Measurements from ENCODE around the gene HMG20B. TPM values are rescaled to one million over a fixed set of nuclear protein-coding genes. Genes with fewer than 3 reads are reported as not detected.
A peak's percentile ranks its signal among the peaks of the same experiment; 100 is the strongest.

HMG20B gene
- total RNA-seq, 1 experiment from 2014 or later = 121 TPM

- Mint-ChIP-seq H3K27me3 (ENCODE audit: low read depth) (peaks cover 18% of the 10 kb centered on the region), H3K27ac (peak overlapping the region; percentile 85), H3K4me3 (peak overlapping the region; percentile 72), H3K9me3 (no peaks in the 10 kb centered on the region), H3K36me3 (peaks cover 8% of the 10 kb centered on the region), H3K4me1 (peaks cover 21% of the 10 kb centered on the region)
- POLR2A ChIA-PET = interaction anchor here (0.8 to 3.3 kb wide), 7 partner anchors 10 to 146 kb away, joined by 3 to 12 read pairs (median 4); partner anchors contain the start of gene GIPC3
- CTCF ChIA-PET = interaction anchor here (0.6 to 6.5 kb wide), 35 partner anchors 9 to 305 kb away, joined by 3 to 115 read pairs (median 4); partner anchors contain the start of genes FZR1, GIPC3, MFSD12 and MRPL54
- DNase-seq (ENCODE audit: low spot score) = no peak
- ATAC-seq = no peak
- TF ChIP-seq, protein P1, sequence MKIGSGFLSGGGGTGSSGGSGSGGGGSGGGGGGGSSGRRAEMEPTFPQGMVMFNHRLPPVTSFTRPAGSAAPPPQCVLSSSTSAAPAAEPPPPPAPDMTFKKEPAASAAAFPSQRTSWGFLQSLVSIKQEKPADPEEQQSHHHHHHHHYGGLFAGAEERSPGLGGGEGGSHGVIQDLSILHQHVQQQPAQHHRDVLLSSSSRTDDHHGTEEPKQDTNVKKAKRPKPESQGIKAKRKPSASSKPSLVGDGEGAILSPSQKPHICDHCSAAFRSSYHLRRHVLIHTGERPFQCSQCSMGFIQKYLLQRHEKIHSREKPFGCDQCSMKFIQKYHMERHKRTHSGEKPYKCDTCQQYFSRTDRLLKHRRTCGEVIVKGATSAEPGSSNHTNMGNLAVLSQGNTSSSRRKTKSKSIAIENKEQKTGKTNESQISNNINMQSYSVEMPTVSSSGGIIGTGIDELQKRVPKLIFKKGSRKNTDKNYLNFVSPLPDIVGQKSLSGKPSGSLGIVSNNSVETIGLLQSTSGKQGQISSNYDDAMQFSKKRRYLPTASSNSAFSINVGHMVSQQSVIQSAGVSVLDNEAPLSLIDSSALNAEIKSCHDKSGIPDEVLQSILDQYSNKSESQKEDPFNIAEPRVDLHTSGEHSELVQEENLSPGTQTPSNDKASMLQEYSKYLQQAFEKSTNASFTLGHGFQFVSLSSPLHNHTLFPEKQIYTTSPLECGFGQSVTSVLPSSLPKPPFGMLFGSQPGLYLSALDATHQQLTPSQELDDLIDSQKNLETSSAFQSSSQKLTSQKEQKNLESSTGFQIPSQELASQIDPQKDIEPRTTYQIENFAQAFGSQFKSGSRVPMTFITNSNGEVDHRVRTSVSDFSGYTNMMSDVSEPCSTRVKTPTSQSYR (CRISPR knock-in tag; IDR thresholded peaks at IDR 0.05) = no peak
- TF ChIP-seq ZNF219 (CRISPR knock-in tag; IDR thresholded peaks at IDR 0.05; ENCODE audit: borderline replicate concordance) = no peak
Observed at GRCh38 chr19:3575949-3576673, 3.4 kb downstream of the HMG20B start.

GRCh38 chr19:3576696-3577443 is 4.1 kb downstream of the HMG20B start:
- H3K36me3 Mint-ChIP-seq = peaks cover 8% of the 10 kb centered on the region
- ATAC-seq = peak; percentile 7
- CTCF ChIA-PET = interaction anchor here (0.6 to 6.5 kb wide), 28 partner anchors 9 to 411 kb away, joined by 3 to 115 read pairs (median 4); partner anchors contain the start of genes GIPC3, MFSD12, MRPL54 and PIP5K1C
- TF ChIP-seq, protein P2, sequence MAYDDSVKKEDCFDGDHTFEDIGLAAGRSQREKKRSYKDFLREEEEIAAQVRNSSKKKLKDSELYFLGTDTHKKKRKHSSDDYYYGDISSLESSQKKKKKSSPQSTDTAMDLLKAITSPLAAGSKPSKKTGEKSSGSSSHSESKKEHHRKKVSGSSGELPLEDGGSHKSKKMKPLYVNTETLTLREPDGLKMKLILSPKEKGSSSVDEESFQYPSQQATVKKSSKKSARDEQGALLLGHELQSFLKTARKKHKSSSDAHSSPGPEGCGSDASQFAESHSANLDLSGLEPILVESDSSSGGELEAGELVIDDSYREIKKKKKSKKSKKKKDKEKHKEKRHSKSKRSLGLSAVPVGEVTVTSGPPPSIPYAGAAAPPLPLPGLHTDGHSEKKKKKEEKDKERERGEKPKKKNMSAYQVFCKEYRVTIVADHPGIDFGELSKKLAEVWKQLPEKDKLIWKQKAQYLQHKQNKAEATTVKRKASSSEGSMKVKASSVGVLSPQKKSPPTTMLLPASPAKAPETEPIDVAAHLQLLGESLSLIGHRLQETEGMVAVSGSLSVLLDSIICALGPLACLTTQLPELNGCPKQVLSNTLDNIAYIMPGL (CRISPR knock-in tag; IDR thresholded peaks at IDR 0.05) = 0 out of 2 replicates have a peak, but pooled peaks have one; percentile 52
- TF ChIP-seq CREM (CRISPR knock-in tag; IDR thresholded peaks at IDR 0.05) (no peak), MAX (CRISPR knock-in tag; IDR thresholded peaks at IDR 0.05) (peak; percentile 74), TP53 (CRISPR knock-in tag; IDR thresholded peaks at IDR 0.05) (peak; percentile 81), FOXK1 (CRISPR knock-in tag; IDR thresholded peaks at IDR 0.05) (0 out of 2 replicates have a peak, but pooled peaks have one; percentile 29), MLX (CRISPR knock-in tag; IDR thresholded peaks at IDR 0.05) (0 out of 2 replicates have a peak, but pooled peaks have one; percentile 50), NR3C1 (CRISPR knock-in tag; conservative IDR thresholded peaks at IDR 0.05; ENCODE audit: low read depth) (no peak), RORB (CRISPR knock-in tag; IDR thresholded peaks at IDR 0.05) (no peak), NR1H2 (CRISPR knock-in tag; IDR thresholded peaks at IDR 0.05) (no peak), ZNF219 (CRISPR knock-in tag; IDR thresholded peaks at IDR 0.05; ENCODE audit: borderline replicate concordance) (no peak), CBFB (CRISPR knock-in tag; IDR thresholded peaks at IDR 0.05; ENCODE audit: low read depth) (0 out of 2 replicates have a peak, but pooled peaks have one; percentile 71), ELF4 (CRISPR knock-in tag; IDR thresholded peaks at IDR 0.05; ENCODE audit: low read depth) (no peak), MYBL2 (CRISPR knock-in tag; IDR thresholded peaks at IDR 0.05) (no peak), USF1 (CRISPR knock-in tag; IDR thresholded peaks at IDR 0.05) (peak; percentile 26; the same call in 1 of the 2 replicates), SP1 (CRISPR knock-in tag; conservative IDR thresholded peaks at IDR 0.05) (peak; percentile 66), ESRRA (CRISPR knock-in tag; IDR thresholded peaks at IDR 0.05; ENCODE audit: borderline replicate concordance) (no peak), JUN (CRISPR knock-in tag; IDR thresholded peaks at IDR 0.05) (no peak), MXD4 (CRISPR knock-in tag; IDR thresholded peaks at IDR 0.05; ENCODE audit: borderline replicate concordance) (no peak)
- TF ChIP-seq, protein P3, sequence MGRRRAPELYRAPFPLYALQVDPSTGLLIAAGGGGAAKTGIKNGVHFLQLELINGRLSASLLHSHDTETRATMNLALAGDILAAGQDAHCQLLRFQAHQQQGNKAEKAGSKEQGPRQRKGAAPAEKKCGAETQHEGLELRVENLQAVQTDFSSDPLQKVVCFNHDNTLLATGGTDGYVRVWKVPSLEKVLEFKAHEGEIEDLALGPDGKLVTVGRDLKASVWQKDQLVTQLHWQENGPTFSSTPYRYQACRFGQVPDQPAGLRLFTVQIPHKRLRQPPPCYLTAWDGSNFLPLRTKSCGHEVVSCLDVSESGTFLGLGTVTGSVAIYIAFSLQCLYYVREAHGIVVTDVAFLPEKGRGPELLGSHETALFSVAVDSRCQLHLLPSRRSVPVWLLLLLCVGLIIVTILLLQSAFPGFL (CRISPR knock-in tag; IDR thresholded peaks at IDR 0.05; ENCODE audit: borderline replicate concordance) = no peak
- TF ChIP-seq, protein P4, sequence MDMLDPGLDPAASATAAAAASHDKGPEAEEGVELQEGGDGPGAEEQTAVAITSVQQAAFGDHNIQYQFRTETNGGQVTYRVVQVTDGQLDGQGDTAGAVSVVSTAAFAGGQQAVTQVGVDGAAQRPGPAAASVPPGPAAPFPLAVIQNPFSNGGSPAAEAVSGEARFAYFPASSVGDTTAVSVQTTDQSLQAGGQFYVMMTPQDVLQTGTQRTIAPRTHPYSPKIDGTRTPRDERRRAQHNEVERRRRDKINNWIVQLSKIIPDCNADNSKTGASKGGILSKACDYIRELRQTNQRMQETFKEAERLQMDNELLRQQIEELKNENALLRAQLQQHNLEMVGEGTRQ (CRISPR knock-in tag; IDR thresholded peaks at IDR 0.05) = peak; percentile 24; the same call in 1 of the 2 replicates

More at GRCh38 chr19:3576696-3577443, 4.1 kb downstream of the HMG20B start:
- Mint-ChIP-seq H3K27me3 (ENCODE audit: low read depth) (peaks cover 18% of the 10 kb centered on the region), H3K4me3 (peak overlapping the region; percentile 75), H3K9me3 (no peaks in the 10 kb centered on the region), H3K27ac (peak overlapping the region; percentile 85), H3K4me1 (peaks cover 18% of the 10 kb centered on the region)
- DNase-seq (ENCODE audit: low spot score) = peak; percentile 91
- POLR2A ChIA-PET = interaction anchor here (0.7 to 3.3 kb wide), 9 partner anchors 9 to 292 kb away, joined by 3 to 12 read pairs (median 4); partner anchors contain the start of gene GIPC3

All from WTC11 (cell line).